ENCODE results near the gene VIM. TPM values are rescaled to one million over a fixed set of nuclear protein-coding genes. Genes with fewer than 3 reads are reported as not detected.
A peak's percentile ranks its signal among the peaks of the same experiment; 100 is the strongest.

Gene VIM
- total RNA-seq, 2 donors from 2014 or later: 539 to 1,025 TPM

- Histone ChIP-seq H3K4me1 (peaks cover 47% of the 10 kb centered on the region), H3K4me3 (no peak overlapping the region), H3K27me3 (no peaks in the 10 kb centered on the region), H3K9me3 (no peaks in the 10 kb centered on the region), H3K36me3 (replicated peaks in 1 of 2; ENCODE audit: insufficient read depth in 1 of 2, low read depth in 2 of 2) (peaks cover 5 to 15% of the 10 kb centered on the region in 2 donors), H3K27ac (peak overlapping the region in 2 of 4 donors; percentile 25 to 90)
- DNase-seq: no peak
- 90 to 96% methylated on average over 5 of the region's 5 CpGs for WGBS, 2 donors
- ATAC-seq: no peak
- TF ChIP-seq CTCF (IDR thresholded peaks at IDR 0.05): no peak
- no peak for TF ChIP-seq POLR2A (IDR thresholded peaks at IDR 0.05)
- intact Hi-C loops (cut with DNase I): no loop called here
Observed at GRCh38 chr10:17234431-17234945, 6.4 kb downstream of the VIM start.

- no peak for DNase-seq
- TF ChIP-seq CTCF (IDR thresholded peaks at IDR 0.05) (no peak), POLR2A (IDR thresholded peaks at IDR 0.05) (no peak)
- Histone ChIP-seq H3K36me3 (replicated peaks in 1 of 2; ENCODE audit: insufficient read depth in 1 of 2, low read depth in 2 of 2) (peaks cover 5 to 15% of the 10 kb centered on the region in 2 donors), H3K27me3 (no peaks in the 10 kb centered on the region), H3K4me3 (no peak overlapping the region), H3K27ac (peak overlapping the region in 1 of 4 donors; percentile 25), H3K9me3 (no peaks in the 10 kb centered on the region), H3K4me1 (peaks cover 41% of the 10 kb centered on the region)
- no peak for ATAC-seq
- intact Hi-C loops (cut with DNase I): no loop called here
- 86 to 88% methylated on average over 8 of the region's 8 CpGs for WGBS, 2 donors
Observed at GRCh38 chr10:17235136-17235535, 7.1 kb downstream of the VIM start.

GRCh38 chr10:17236468-17237148 lies 8.6 kb downstream of the VIM start:
- H3K4me3 ChIP-seq: no peak overlapping the region
- no peak for DNase-seq
- 62 to 73% methylated on average over 1 of the region's 1 CpG for WGBS, 2 donors
- peaks cover 5 to 15% of the 10 kb centered on the region in 2 donors for H3K36me3 ChIP-seq (replicated peaks in 1 of 2; ENCODE audit: insufficient read depth in 1 of 2, low read depth in 2 of 2)
- H3K9me3 ChIP-seq: no peaks in the 10 kb centered on the region
- no peak for TF ChIP-seq CTCF (IDR thresholded peaks at IDR 0.05)
- TF ChIP-seq POLR2A (IDR thresholded peaks at IDR 0.05): no peak
- no peak for ATAC-seq
- intact Hi-C loops (cut with DNase I): no loop called here
- H3K27ac ChIP-seq: no peak overlapping the region
- no peaks in the 10 kb centered on the region for H3K27me3 ChIP-seq
- peaks cover 28% of the 10 kb centered on the region for H3K4me1 ChIP-seq

GRCh38 chr10:17237149-17237527 lies 9.1 kb downstream of the VIM start:
- H3K36me3 ChIP-seq (replicated peaks in 1 of 2; ENCODE audit: insufficient read depth in 1 of 2, low read depth in 2 of 2): peaks cover 5 to 15% of the 10 kb centered on the region in 2 donors
- WGBS, 2 donors: 56 to 60% methylated on average over 5 of the region's 5 CpGs
- intact Hi-C loops (cut with DNase I): no loop called here
- no peaks in the 10 kb centered on the region for H3K27me3 ChIP-seq
- no peaks in the 10 kb centered on the region for H3K9me3 ChIP-seq
- H3K4me3 ChIP-seq: no peak overlapping the region
- no peak for TF ChIP-seq POLR2A (IDR thresholded peaks at IDR 0.05)
- TF ChIP-seq CTCF (IDR thresholded peaks at IDR 0.05): no peak
- DNase-seq: no peak
- no peak for ATAC-seq
- H3K27ac ChIP-seq: no peak overlapping the region
- H3K4me1 ChIP-seq: peaks cover 23% of the 10 kb centered on the region
